Neuronal stem cell (in vitro differentiated cells): Measurements from ENCODE around the gene SLMAP.

Experiments
- DNase-seq: peaks from one replicate; pipeline ENCODE4 v3.0.0-alpha.2; 2013; ENCODE audit warnings: low spot score
- H2AFZ ChIP-seq: one replicate; pipeline ENCODE4 v1.6.1; 2013; ENCODE audit warnings: mild to moderate bottlenecking, low read length, inconsistent platforms
- H2AK5ac ChIP-seq: 2 replicates; pipeline ENCODE4 v1.6.1; 2013; ENCODE audit warnings: low read depth, mild to moderate bottlenecking, inconsistent platforms, low read length, moderate library complexity, mixed read lengths
- H2BK120ac ChIP-seq: 2 replicates; pipeline ENCODE4 v1.6.1; 2013; ENCODE audit warnings: low read depth, mild to moderate bottlenecking, inconsistent platforms, low read length, moderate library complexity, mixed read lengths
- H2BK12ac ChIP-seq: one replicate; pipeline ENCODE4 v1.6.1; 2013; ENCODE audit warnings: low read length, inconsistent platforms
- H2BK15ac ChIP-seq: 2 replicates; pipeline ENCODE4 v1.6.1; 2013; ENCODE audit warnings: mild to moderate bottlenecking, low read length, inconsistent platforms, mixed read lengths
- H2BK5ac ChIP-seq: one replicate; pipeline ENCODE4 v1.6.1; 2013; ENCODE audit warnings: inconsistent platforms, mild to moderate bottlenecking, low read length, moderate library complexity
- H3K14ac ChIP-seq: one replicate; pipeline ENCODE4 v1.6.1; 2013; ENCODE audit warnings: low read length, inconsistent platforms
- H3K18ac ChIP-seq: 2 replicates; pipeline ENCODE4 v1.6.1; 2013; ENCODE audit warnings: low read length, inconsistent platforms
- H3K23ac ChIP-seq: 2 replicates; pipeline ENCODE4 v1.6.1; 2013; ENCODE audit warnings: low read depth, mild to moderate bottlenecking, mixed read lengths, low read length, inconsistent platforms; ENCODE audit not compliant: poor library complexity
- H3K27ac ChIP-seq: replicated peaks from 3 replicates; pipeline ENCODE4 v1.5.1; 2013; ENCODE audit warnings: low read length, inconsistent platforms
- H3K27me3 ChIP-seq, 3 experiments: 2 replicates each; pipeline ENCODE4 v1.6.1; 2013; ENCODE audit warnings: low read length in 3 of 3, mild to moderate bottlenecking in 2 of 3, inconsistent platforms in 1 of 3, low read depth in 1 of 3, mixed read lengths in 1 of 3, moderate library complexity in 1 of 3; ENCODE audit not compliant: control insufficient read depth in 3 of 3, insufficient read depth in 3 of 3
- H3K36me3 ChIP-seq, 2 donors: replicated peaks in 1 of 2; 2 replicates each; pipeline ENCODE4 v1.6.1; 2013; ENCODE audit warnings: low read length in 2 of 2; ENCODE audit not compliant: control insufficient read depth in 2 of 2, insufficient read depth in 2 of 2
- H3K4ac ChIP-seq: 2 replicates; pipeline ENCODE4 v1.6.1; 2013; ENCODE audit warnings: inconsistent platforms, mild to moderate bottlenecking, low read length, moderate library complexity
- H3K4me1 ChIP-seq, 2 donors: 1 replicate in 1 of 2; 2 replicates in 1 of 2; pipeline ENCODE4 v1.6.1; 2013; ENCODE audit warnings: low read length in 2 of 2, low read depth in 1 of 2; ENCODE audit not compliant: control insufficient read depth in 2 of 2, insufficient read depth in 1 of 2
- H3K4me2 ChIP-seq: one replicate; pipeline ENCODE4 v1.6.1; 2013; ENCODE audit warnings: mild to moderate bottlenecking, low read length, inconsistent platforms; ENCODE audit not compliant: insufficient read depth, poor library complexity, severe bottlenecking
- H3K4me3 ChIP-seq, 2 donors: 2 replicates each; pipeline ENCODE4 v1.5.1; 2013; ENCODE audit warnings: low read length in 2 of 2, mild to moderate bottlenecking in 2 of 2, inconsistent platforms in 1 of 2, moderate library complexity in 1 of 2
- H3K79me1 ChIP-seq: one replicate; pipeline ENCODE4 v1.6.1; 2013; ENCODE audit warnings: low read depth, mild to moderate bottlenecking, inconsistent platforms, low read length, moderate library complexity
- H3K9ac ChIP-seq: one replicate; pipeline ENCODE4 v1.6.1; 2013; ENCODE audit warnings: mild to moderate bottlenecking, low read depth, low read length, inconsistent platforms; ENCODE audit not compliant: poor library complexity
- H3K9me3 ChIP-seq, 2 donors: replicated peaks in 1 of 2; 2 replicates each; pipeline versions ENCODE3 to v1.6.1; 2013; ENCODE audit warnings: low read length in 2 of 2, mild to moderate bottlenecking in 2 of 2, inconsistent platforms in 1 of 2, low read depth in 1 of 2, mixed read lengths in 1 of 2, moderate library complexity in 1 of 2; ENCODE audit not compliant: control insufficient read depth in 2 of 2, insufficient read depth in 1 of 2
- H4K8ac ChIP-seq: one replicate; pipeline ENCODE4 v1.6.1; 2013; ENCODE audit warnings: low read depth, mild to moderate bottlenecking, inconsistent platforms, low read length, moderate library complexity
- H4K91ac ChIP-seq: one replicate; pipeline ENCODE4 v1.6.1; 2013; ENCODE audit warnings: low read length, low read depth, mild to moderate bottlenecking, inconsistent platforms; ENCODE audit not compliant: poor library complexity
- WGBS, 2 donors: extraction: QIAGEN DNeasy Blood & Tissue Kit; methylation state at CpG; one replicate each; pipeline ENCODE4 v1.1.7; 2013; ENCODE audit warnings: missing lambda C conversion rate in 2 of 2, mixed read lengths in 1 of 2; ENCODE audit not compliant: insufficient read length in 2 of 2, insufficient replicate concordance in 1 of 2; ENCODE audit errors: extremely low coverage in 2 of 2; 5-methylcytosine and 5-hydroxymethylcytosine counted together

SLMAP gene

GRCh38 chr3:57856675-57857074, 100.6 kb downstream of the SLMAP start:
- Histone ChIP-seq H3K9ac (no peak overlapping the region), H4K8ac (no peak overlapping the region)
- DNase-seq, result no peak

GRCh38 chr3:57862894-57863293, 106.8 kb downstream of the SLMAP start:
- H3K27me3 ChIP-seq, result no peaks in the 10 kb centered on the region
- H3K18ac ChIP-seq, result no peak overlapping the region
- no peak overlapping the region for H3K9ac ChIP-seq
- H2BK5ac ChIP-seq, result no peak overlapping the region
- no peak overlapping the region for H2AFZ ChIP-seq
- H3K4ac ChIP-seq, result no peak overlapping the region
- no peaks in the 10 kb centered on the region for H3K9me3 ChIP-seq
- no peak overlapping the region for H3K23ac ChIP-seq
- H4K8ac ChIP-seq, result no peak overlapping the region
- no peak overlapping the region for H4K91ac ChIP-seq
- H3K4me1 ChIP-seq, result peaks cover 0 to 4% of the 10 kb centered on the region in 2 donors
- no peak overlapping the region for H3K4me2 ChIP-seq
- H2BK12ac ChIP-seq, result no peak overlapping the region
- H3K79me1 ChIP-seq, result no peaks in the 10 kb centered on the region
- H3K36me3 ChIP-seq, result peaks cover 6 to 77% of the 10 kb centered on the region in 2 donors
- DNase-seq, result no peak
- H2AK5ac ChIP-seq, result no peak overlapping the region
- no peak overlapping the region for H3K4me3 ChIP-seq
- H2BK120ac ChIP-seq, result no peak overlapping the region
- H2BK15ac ChIP-seq, result no peak overlapping the region
- no peak overlapping the region for H3K27ac ChIP-seq
- H3K14ac ChIP-seq, result no peak overlapping the region

More at GRCh38 chr3:57856675-57857074, 100.6 kb downstream of the SLMAP start:
- Histone ChIP-seq H3K4ac (no peak overlapping the region), H3K36me3 (peaks cover 4 to 32% of the 10 kb centered on the region in 2 donors), H3K27me3 (no peaks in the 10 kb centered on the region), H3K9me3 (no peaks in the 10 kb centered on the region), H2BK12ac (no peak overlapping the region), H3K27ac (no peak overlapping the region), H3K4me1 (peaks cover 0 to 4% of the 10 kb centered on the region in 2 donors), H4K91ac (no peak overlapping the region), H3K18ac (no peak overlapping the region), H3K4me3 (no peak overlapping the region), H3K4me2 (no peak overlapping the region), H2BK120ac (no peak overlapping the region), H3K14ac (no peak overlapping the region), H2BK15ac (no peak overlapping the region), H3K23ac (no peak overlapping the region), H2AK5ac (no peak overlapping the region), H3K79me1 (no peaks in the 10 kb centered on the region), H2BK5ac (no peak overlapping the region), H2AFZ (no peak overlapping the region)
- no CpG with 5 or more reads among the region's 2 CpGs for WGBS, 2 donors

GRCh38 chr3:57863380-57863779, 107.3 kb downstream of the SLMAP start:
- no peaks in the 10 kb centered on the region for H3K27me3 ChIP-seq
- no peak overlapping the region for H2BK15ac ChIP-seq
- no peak overlapping the region for H3K23ac ChIP-seq
- H3K27ac ChIP-seq, result no peak overlapping the region
- no peaks in the 10 kb centered on the region for H3K9me3 ChIP-seq
- no peak overlapping the region for H4K91ac ChIP-seq
- no peak overlapping the region for H2BK5ac ChIP-seq
- no peak overlapping the region for H3K14ac ChIP-seq
- DNase-seq, result no peak
- no peak overlapping the region for H2AK5ac ChIP-seq
- H2BK12ac ChIP-seq, result no peak overlapping the region
- no peak overlapping the region for H3K4me3 ChIP-seq
- H4K8ac ChIP-seq, result no peak overlapping the region
- no peak overlapping the region for H3K4ac ChIP-seq
- no peak overlapping the region for H2AFZ ChIP-seq
- no peak overlapping the region for H3K18ac ChIP-seq
- no peak overlapping the region for H2BK120ac ChIP-seq
- peaks cover 0 to 4% of the 10 kb centered on the region in 2 donors for H3K4me1 ChIP-seq
- WGBS, 2 donors, result no CpG with 5 or more reads among the region's 2 CpGs
- H3K4me2 ChIP-seq, result no peak overlapping the region
- H3K9ac ChIP-seq, result no peak overlapping the region
- peaks cover 6 to 72% of the 10 kb centered on the region in 2 donors for H3K36me3 ChIP-seq
- H3K79me1 ChIP-seq, result no peaks in the 10 kb centered on the region

DNA sequence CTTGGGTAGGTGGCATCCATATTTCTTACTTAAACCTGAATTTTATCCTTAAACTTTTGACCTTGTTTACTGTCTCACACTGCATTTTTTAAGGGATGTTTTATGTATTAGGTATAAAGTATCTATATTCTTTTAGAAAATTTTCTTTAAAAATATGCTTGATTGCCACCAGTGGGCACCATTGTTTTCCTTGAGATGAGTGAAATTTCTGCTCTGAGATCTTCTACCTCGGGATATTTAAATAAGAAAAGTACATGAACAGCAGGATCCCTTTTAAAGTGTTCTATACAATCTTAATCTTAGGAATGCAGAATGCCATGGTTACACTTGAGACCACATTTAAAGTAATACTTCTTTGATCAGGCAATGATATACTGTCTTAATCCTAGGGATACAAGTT, 108.7 kb downstream of the SLMAP start:
- no peak overlapping the region for H2AK5ac ChIP-seq
- no peak overlapping the region for H3K9ac ChIP-seq
- no peak overlapping the region for H3K27ac ChIP-seq
- H3K23ac ChIP-seq, result no peak overlapping the region
- H3K4me2 ChIP-seq, result no peak overlapping the region
- WGBS, 2 donors, result no CpG with 5 or more reads among the region's 1 CpG
- H3K4me3 ChIP-seq, result no peak overlapping the region
- no peak overlapping the region for H2BK15ac ChIP-seq
- H3K36me3 ChIP-seq, result peaks cover 7 to 62% of the 10 kb centered on the region in 2 donors
- no peak overlapping the region for H3K14ac ChIP-seq
- no peak overlapping the region for H2BK5ac ChIP-seq
- H4K91ac ChIP-seq, result no peak overlapping the region
- H4K8ac ChIP-seq, result no peak overlapping the region
- no peaks in the 10 kb centered on the region for H3K9me3 ChIP-seq
- DNase-seq, result no peak
- no peak overlapping the region for H3K18ac ChIP-seq
- no peaks in the 10 kb centered on the region for H3K27me3 ChIP-seq
- no peaks in the 10 kb centered on the region for H3K79me1 ChIP-seq
- H2BK12ac ChIP-seq, result no peak overlapping the region
- no peak overlapping the region for H2AFZ ChIP-seq
- H3K4me1 ChIP-seq, result peaks cover 0 to 4% of the 10 kb centered on the region in 2 donors
- H2BK120ac ChIP-seq, result no peak overlapping the region
- H3K4ac ChIP-seq, result no peak overlapping the region
